Measurements from ENCODE around the gene DBX1. TPM values are rescaled to one million over a fixed set of nuclear protein-coding genes. Genes with fewer than 3 reads are reported as not detected.
"Not testable (repeated sequence)": the region's sequence is repeated elsewhere in the genome, so short reads cannot be mapped to it uniquely, and the experiment has no call there.

The DBX1 gene
- total RNA-seq, 1 donor from 2014 or later: not detected

DNA sequence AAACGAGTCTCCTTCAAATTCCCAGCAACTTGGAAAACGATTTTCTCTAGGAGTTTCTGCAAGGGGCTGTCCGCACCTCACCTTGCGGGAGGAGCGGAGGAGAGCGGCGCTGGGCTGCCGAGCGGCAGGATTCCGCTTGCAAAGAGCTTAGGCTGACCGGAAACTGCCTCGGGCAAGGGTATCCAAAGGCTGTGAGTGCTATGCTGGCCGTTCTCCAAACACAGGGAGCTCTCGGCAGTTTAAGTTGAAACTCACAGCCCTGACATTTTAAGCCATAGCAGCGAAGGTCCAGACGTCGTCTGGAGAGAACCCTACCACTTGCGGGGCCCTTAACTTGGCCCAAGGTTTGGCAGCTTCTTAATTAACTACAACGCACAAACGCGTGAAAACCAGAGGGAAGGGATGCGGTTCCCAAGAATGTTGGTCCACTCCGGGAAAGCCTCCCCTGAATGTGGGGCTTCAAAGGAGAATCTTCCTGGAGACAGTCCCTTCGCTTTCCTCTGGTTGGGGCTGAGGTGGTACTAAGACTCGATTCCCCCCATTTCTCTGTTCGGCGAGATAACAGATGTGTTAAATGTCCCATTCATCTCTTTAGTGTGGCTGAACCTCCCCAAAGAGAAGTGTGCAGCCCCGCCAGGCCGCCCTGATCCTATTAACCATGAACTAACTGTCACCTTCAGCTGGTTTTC lies 1.1 kb upstream of the DBX1 start:
- DNase-seq (ENCODE audit: low spot score): peak; percentile 14

DNA sequence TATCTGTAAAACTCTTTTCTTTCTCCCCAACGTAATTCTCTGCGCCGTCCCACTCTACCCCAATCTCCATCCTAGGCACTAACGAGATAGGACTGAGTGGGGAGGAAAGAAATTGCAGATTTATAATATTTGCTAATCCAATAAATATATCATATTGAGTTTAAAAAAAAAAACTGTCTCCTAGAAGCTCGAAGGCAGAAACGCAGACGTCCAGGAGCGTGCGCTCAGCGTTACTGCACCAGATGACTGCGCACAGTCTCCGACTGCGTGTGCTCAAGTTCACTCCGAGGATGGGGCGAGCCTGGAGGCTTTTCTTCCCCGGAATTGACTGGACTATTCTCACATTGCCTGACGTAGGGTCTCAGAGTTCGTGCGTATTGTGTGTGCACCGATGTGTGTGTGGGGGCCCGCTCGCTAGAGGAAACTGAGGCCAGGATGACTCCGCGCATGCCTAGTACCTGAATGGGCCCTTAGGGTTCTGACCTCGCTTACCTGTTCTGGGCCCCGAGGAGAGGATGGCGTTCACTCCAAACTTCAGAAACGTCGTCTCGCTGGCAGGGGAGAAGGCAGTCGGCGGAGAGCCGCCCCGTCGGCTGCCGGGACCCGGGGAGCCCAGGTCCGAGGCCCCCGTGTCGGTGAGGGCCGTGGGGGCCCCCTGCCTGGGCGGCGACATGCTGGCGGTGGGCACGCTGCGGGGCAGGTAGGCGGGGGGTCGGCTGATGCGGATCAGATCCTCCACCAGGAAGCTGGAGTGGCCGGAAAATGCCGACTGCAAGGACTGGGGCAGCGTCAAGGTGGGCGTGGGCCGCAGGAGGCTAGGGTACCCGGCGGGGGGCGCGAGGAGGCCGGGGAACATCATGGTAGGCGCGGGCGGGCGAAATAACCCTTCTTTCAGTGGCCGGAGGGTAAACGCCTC lies 551 bp downstream of the DBX1 start:
- DNase-seq (ENCODE audit: low spot score): no peak

DNA sequence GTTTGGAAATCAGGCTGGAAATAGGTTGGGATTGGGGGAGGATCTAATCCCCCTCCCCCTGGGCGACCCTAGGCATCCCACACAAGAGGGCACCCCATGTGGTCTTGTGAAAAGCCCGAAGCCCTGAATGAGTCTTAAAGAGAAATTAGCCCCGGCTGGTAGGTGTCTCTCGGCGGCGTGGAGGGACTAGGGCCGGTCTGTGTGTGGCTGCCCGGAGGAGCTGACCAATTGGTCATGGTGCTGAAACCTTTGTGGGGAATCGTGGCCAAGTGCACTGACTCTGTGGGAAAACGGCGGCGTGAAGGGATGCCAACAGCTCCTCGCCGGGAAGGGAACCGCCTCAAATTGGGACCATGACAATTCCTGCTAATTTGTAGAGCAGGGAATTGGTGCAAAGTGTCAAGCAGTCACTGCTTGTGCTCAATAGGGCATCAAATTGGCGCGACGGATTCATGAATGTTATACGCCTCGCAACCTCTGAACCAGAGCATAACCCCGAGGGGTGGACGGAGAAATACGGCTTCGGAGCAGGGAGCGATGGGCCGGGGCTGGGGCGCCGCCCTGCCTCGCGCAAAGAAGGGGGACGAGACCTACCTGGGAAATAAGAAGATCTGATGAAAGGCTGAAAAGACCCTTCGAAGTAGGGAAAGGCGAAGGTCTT lies 1.5 kb downstream of the DBX1 start:
- peak; percentile 74 for DNase-seq (ENCODE audit: low spot score)

DNA sequence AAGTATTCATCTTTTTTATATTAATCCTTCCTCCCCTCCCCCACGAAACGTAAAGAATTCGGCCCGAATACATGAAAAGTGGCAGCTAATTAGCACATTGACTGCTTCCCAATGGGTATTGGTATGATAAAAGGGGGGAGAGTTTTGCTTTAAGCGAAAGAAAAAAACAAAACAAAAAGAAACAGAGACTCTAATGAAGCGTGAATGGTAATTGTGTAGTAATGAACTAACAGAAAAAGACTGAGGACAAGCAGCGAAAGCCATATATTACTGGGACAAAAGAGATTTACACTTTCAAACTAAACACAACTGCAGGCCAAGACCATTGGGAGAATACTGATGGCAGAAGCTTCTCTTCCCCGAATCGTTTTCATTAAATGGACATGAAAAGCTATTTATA lies 2.5 kb downstream of the DBX1 start:
- DNase-seq (ENCODE audit: low spot score): no peak

DNA sequence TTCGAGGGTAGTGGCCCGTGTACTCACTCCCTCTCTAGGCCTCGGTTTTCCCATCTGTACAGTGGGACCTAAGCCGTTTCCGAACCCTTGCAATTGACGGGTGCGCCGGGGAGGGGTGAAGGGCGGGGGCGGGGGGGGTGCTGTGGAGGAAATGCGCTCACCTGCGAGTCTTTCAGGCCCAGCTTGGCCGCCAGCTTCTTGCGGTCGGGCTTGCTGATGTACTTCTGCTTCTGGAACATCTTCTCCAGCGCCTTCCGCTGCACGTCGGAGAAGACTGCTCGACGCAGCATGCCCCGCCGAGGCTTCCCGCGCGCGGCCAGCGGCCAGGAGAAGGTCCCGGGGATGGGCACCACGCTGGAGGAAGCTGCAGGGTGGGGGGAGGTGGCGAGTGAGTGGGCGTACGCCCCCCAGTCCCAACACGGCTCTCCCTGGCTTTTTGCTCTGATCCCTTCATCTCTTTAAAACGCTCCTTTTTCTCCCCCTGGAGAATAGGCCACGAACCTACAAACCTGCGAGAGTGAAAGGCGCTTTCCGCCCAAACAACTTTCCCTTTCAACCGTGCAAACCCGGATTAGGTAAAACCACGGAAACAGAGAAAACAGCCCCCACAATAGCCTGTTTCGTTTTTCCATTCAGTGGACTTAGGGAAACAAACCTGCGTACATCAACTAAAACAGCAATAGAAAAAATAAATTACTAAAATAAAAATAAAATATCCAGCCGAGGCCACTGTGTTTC lies 3.2 kb downstream of the DBX1 start:
- no peak for DNase-seq (ENCODE audit: low spot score)

DNA sequence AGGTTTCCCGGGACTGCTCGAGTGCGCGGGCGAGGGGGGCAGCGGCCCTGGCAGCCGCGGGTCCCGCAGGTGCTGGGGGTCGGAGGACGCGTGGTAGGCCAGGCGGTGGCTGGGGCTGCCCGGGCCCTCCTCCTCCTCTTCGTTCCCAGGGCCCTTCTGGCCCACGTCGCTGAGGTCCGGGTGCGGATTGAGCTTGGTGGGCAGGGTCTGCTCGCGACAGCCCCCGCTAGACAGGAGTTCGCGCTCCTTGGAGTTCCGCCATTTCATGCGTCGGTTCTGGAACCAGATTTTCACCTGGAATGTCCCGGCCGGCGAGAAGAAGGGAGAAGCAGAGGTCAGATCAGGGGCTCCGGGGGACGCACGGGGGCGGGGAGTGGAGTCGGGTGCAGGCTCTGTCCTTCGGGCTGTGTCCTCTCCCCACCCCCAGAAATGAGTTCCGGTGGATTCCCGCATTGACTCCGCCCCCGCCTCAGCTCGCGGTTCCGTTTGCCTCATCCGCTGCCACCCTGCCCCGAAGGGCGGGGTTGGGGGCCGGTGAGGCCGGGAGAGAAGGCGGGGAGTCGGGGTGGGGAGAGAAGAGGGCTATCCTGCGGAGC lies 3.9 kb downstream of the DBX1 start:
- no peak for DNase-seq (ENCODE audit: low spot score)

DNA sequence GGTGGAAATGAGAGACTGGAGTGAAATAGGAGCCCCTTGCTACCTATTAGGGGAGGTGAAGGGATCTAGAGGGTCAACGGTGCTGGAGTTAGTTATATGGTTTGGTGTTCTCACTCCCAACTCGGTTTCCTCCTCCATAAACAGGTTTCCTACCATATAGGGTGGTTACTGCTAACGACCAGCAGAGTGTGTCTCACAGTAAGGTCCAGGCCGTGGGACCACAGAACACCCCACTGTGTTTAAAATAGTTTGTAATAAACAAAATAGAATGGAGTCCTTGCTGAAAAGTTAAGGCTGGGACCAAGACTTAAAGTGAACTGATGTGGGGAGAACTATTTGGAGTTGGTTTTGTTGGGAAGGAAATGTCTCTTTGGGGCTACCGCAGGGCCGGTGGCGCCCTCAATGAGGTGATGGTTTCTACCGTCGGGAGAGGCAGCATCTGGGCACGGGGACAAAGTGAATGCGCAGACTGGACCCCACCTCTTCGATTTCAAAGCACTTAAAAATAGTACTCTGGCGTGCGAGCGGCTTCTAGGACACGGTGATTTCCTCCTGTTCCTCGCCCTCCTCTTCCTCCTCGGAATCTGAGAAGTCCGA lies 4.5 kb downstream of the DBX1 start:
- no peak for DNase-seq (ENCODE audit: low spot score)

DNA sequence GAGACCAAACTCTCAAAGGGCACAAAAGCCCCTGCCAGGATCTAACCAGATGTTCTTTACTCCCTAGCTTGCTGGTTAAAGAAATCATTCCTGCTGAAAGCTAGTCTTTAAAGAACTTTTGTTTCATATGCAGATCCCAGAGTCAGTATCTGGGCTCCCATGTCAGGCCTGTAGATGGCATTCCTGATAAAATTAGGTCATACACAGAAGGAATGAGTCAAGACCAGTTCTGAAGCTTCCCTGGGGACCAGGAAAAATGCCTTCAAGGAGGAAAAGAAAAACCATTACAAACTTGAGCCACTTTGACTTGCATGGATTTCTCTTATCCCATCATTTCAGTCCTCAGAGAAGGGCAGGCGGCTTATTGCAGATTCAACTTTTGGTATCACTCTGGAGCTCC lies 5.9 kb downstream of the DBX1 start:
- DNase-seq (ENCODE audit: low spot score): peak; percentile 18

DNA sequence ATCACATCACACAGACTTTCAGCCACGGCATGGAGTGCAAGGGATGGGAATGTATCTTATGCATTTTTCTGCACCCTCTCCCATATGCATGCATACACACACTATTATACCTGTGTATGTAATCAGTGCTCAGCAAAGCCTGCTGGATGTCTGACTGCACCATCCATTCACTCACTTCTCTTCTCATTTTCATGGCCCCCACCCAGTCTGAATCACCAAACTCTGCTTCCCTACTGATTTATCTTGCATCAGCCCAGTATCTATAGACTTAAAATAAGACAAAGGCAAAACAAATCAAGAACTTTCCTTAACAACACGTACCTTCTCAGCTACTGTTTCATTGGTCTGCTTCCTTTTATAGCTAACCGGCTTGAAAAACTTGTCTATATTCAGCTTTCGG lies 21.6 kb downstream of the DBX1 start:
- DNase-seq (ENCODE audit: low spot score): no peak

DNA sequence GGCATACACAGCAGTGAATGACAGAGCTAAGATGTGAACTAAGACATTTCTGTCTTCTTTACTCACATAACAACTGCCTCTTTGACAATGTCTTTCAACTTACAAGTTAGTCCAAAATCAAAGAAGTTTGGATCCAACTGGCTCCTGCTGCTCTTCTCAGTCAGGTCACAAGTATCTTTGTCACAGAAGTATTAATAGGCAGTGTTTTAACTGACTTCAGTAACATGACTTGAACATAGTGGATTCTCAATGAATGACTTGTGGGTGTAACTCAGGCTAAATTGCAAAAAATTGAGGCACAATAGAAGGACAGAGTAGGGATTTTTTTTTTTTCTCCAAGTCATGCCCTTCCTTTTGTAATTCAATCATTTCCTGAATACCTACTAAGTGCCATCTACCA lies 22.6 kb downstream of the DBX1 start:
- DNase-seq (ENCODE audit: low spot score): no peak

DNA sequence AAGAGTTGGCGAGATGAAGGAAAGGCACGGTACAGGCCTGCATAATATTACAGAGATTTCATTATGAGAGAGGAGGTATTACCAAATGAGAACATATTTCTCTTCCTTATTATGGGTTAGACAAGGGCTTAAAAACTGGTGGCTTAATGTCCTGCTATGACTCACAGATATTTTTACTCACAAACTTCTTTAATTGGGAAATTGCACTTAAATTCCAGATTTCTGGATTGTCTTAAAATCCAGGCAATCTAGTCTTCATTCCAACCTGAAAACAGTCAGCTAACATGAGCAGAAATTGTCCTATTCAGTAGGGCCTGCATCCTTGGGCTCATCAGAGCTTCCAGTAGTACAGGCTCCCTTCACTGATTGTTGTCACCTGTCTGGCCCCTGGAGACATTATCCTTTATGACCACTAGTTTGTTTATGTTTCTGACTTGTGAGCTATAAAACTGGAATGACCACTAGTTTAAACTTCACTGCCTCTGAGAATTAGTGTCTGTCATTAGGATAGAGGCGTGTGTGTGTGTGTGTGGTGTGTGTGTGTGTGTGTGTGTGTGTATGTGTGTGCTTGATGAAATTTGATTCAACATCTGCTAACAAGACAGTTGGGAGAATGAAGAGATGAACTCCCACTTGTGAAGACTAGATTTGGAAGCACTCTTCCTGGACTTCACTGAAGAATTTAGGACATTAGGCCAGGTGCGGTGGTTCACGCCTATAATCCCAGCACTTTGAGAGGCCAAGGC lies 25.1 kb downstream of the DBX1 start:
- DNase-seq (ENCODE audit: low spot score): no peak

DNA sequence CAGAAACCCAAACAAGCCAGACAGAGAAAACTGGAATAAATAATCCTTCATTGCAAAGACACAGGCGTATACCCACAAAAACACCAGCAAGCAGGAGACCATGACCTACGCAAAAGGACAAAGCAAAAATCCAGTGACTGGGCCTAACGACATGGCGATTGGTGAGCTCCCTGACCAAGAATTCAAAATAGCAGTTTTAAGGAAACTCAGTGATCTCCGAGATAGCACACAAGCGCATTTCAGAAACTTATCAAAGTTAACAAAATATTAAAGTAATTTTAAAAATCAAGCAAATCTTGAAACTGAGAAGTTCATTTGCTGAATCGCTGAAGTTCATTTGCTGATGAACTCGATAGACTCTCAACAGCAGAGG lies 27.6 kb downstream of the DBX1 start:
- DNase-seq (ENCODE audit: low spot score): no peak

DNA sequence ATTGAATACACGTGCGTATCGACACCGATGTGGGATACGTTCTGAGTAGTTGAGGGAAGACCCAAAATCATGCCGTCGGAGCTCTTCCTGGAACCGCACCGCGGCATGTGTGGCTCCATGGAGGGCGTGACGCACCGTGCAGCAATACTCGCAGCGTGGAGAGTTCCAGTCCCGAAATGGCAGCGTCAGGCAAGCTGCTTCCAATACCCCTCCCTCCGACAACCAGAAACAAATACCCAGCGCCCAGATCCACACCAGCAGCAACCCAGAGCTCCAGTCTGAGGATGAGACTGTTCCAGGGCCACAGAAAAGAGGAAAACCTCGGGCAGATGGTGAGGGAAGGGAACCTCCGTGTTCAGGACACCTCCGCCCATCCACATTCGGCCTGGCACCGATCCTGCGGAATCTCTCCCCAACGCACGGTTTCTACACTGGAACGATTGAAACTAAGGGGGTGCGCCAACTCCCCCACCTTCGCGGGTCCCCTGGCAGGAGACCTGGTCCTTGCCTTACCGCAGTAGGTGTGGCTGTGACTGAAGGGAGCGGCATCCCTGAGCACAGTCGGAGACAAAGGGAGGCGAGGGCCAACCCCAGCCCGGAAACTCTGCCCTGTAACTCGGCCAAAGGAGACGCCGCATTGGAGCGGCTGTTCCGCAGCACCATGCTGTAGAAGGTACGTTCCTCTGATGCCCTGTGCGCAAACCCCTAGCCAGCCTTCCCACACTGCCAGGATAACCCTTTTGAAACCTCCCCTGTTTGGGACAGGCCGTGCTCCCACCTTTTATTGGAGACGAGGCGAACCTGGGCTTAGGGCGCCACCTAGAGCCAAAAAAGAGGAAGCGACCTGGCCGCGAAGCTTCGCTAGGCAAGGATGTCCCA lies 28.2 kb downstream of the DBX1 start:
- DNase-seq (ENCODE audit: low spot score): peak; percentile 73

DNA sequence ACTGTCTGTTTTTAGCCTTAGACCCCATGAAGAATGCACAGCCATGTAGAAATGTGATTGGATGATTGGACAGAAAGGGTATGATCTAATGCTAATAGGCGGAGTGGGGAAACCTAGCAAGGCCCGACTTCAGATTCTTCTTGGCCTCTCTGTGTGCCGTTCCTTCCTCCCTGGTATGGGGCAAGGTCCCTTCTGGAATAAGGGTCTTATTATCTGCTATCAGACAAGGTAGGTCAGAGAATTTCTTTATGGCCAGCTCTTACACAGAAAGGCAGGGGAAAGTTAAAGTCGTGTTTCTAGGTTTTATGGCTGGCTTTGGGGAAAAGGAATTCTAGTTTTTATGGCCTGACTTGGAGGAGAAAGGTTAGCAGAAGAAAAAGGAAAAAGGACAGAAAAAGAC lies 30.6 kb downstream of the DBX1 start:
- no peak for DNase-seq (ENCODE audit: low spot score)

DNA sequence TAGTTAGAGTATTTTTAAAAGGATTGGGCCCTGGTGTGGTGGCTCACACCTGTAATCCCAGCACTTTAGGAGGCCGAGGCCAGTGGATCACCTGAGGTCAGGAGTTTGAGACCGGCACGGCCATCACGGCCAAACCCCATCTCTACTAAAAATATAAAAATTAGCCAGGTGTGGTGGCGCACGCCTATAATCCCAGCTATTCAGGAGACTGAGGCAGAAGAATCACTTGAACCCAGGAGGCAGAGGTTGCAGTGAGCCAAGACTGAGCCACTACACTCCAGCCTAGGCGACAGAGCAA lies 31.8 kb downstream of the DBX1 start:
- DNase-seq (ENCODE audit: low spot score): not testable (repeated sequence)

DNA sequence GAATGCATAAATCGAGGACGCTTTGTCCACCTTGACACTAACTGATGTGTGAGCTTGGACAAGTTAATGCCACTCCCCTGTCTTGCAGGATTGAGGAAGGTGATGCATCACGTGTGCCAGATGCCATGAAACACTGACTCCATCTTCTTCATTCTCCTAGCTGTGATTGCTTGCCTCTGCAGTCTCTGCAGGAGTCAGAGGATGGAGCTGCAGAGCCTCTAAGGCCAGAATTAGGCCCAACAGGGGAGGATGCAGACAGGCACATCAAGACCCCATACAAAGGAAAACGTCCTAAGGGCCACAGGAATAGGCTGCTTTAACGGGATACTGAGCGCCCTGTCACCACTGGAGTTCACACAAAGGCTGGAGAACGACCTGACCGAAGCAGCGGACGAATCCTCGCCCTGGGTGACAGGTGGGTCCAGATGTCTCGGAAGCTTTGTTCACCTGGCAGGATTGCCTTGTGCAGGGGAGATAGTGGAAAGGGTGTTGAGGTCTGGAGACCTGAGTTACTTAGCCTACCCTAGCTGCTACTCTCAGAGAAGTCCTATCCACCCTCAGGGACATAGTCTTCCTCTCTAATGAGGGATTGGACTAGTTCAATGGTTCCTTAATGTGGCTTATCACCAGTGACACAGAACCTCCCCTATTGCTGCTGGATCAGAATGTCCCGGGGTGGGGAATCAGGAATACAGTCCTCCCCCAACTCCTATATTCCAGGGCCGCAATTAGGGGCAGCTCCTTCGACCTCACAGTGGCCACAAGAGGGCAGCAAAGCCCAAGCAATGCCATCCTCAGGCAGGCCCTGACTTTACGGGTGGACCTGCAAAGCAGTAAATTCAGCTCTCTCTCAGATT lies 32.4 kb downstream of the DBX1 start:
- peak; percentile 77 for DNase-seq (ENCODE audit: low spot score)

DNA sequence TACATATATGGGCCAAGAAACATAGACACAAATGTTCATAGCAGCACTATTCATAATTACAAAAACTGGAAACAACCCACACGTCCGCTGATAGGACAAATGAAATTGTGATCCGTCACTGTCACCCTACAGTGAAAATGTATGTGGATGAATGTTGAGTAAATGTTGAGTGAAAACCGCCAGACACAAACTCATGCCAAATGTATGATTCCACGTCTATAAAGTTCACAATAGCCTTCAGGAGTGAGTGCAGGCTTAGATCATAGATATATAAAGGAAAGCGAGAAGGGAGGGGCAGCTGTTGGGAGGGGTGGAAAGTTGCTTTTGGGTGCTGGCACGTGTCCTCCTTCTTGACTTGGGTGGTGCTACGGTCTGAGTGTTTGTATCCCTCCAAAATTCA lies 33.6 kb downstream of the DBX1 start:
- DNase-seq (ENCODE audit: low spot score): no peak

DNA sequence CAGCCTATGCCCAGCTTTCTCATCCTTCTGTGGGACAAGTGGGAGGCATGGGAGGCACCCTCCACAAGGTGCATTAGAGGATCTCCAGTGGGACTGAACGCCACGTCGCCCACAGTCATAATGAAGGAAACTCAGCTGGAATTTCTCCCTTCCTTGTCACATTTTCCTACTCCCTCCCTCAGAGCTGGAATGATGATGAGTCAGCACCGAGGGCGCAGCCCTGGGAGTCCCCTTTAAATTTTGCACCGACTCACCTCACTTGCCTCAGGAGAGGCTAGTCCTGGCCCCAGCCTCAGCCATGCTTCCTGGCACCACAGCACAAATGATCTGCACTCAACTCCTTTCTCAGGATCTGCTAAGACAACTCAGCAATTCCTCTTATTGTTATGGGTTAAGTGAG lies 34.3 kb downstream of the DBX1 start:
- no peak for DNase-seq (ENCODE audit: low spot score)

DNA sequence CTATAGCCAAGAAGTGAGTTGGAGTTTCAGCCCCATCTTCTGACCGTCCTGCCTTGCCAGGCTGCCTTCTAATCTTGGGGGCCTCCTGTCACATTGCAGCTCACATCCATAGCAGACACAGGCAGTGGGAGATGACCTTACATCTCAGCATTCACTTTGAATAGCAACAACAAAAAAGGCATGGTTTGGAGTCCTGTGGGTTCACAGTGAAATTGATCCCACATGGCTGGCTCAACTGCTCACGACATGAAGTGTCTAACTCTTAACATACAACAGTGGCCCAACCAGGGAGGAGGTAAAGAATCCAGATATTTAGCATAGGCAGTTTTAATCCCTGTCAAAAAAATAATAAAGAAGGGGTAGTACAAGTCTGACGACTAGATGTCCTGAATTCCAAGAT lies 38.1 kb downstream of the DBX1 start:
- no peak for DNase-seq (ENCODE audit: low spot score)

All from umbilical cord (tissue), 2 donors.